Lower leg skin (tissue), 4 donors: Measurements from ENCODE around the gene BRICD5. TPM values are rescaled to one million over a fixed set of nuclear protein-coding genes. Genes with fewer than 3 reads are reported as not detected.

Experiments used
- DNase-seq, 2 donors: peaks; one replicate each; pipeline ENCODE4 v3.0.0-alpha.2; 2019; ENCODE audit warnings: low spot score in 2 of 2
- H3K4me3 ChIP-seq: fragments of 200-600 bp; sonication (generic); 2 replicates; pipeline ENCODE4 v1.5.1; 2017; ENCODE audit warnings: mild to moderate bottlenecking, low read depth; ENCODE audit not compliant: poor library complexity, severe bottlenecking
- POLR2A ChIP-seq, 2 donors: fragments of 450-650 bp; IDR thresholded peaks; one replicate each; pipeline ENCODE4 v1.6.1; 2016 to 2017; ENCODE audit warnings: antibody characterized with exemption in 2 of 2, mild to moderate bottlenecking in 1 of 2, moderate library complexity in 1 of 2
- WGBS, 2 donors: methylation state at CpG; one replicate each; pipeline ENCODE4 v1.1.5; 2018; 5-methylcytosine and 5-hydroxymethylcytosine counted together
- intact Hi-C: fragments of 100-400 bp; cut with DNase I; formaldehyde crosslinking; loops from one replicate; pipeline ENCODE4 v1.15.0; 2023; ENCODE audit warnings: low total_unique reads
- total RNA-seq, 4 donors: library from RNA; depleted of rRNA; stranded (reverse); fragments of >200 nt; gene quantifications; one replicate each; pipeline ENCODE4 v1.1.0, GENCODE V29; 2016
- TF ChIP-seq, protein P1 (sequence below), 3 donors: fragments of 450-650 bp; IDR thresholded peaks; one replicate each; pipeline ENCODE4 v1.5.1; 2016; ENCODE audit warnings: antibody characterized with exemption in 3 of 3, mild to moderate bottlenecking in 3 of 3, moderate library complexity in 2 of 3

The BRICD5 gene
- total RNA-seq, 4 donors from 2014 or later: 2.3 to 6.2 (median 2.5) TPM

DNA sequence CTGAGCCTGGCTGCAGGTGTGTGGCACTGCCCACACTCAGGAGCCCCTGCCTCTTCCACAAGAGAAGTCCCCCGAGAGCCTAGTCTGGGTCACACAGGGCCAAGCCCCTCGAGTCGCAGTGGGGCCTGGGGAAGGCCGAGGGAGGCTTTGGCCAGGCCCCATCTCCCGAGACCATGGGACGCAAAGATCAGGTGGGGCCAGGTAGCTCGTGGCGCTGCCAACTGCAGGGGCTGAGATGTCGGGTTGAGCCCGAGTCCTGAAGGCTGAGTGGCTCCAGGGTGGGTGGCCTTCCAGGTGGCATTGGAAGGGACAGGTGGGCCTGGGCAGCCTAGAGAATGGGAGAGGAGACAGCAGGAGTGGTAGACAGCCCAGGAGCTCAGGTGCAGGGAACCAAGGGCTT, 48.8 kb downstream of the BRICD5 start:
- no peak overlapping the region for H3K4me3 ChIP-seq
- no peak for DNase-seq
- intact Hi-C loops: no loop called here
- WGBS, 2 donors: 57 to 72% methylated on average over 9 to 10 of the region's 10 CpGs
- no peak for TF ChIP-seq POLR2A (IDR thresholded peaks at IDR 0.05)
- TF ChIP-seq, protein P1, sequence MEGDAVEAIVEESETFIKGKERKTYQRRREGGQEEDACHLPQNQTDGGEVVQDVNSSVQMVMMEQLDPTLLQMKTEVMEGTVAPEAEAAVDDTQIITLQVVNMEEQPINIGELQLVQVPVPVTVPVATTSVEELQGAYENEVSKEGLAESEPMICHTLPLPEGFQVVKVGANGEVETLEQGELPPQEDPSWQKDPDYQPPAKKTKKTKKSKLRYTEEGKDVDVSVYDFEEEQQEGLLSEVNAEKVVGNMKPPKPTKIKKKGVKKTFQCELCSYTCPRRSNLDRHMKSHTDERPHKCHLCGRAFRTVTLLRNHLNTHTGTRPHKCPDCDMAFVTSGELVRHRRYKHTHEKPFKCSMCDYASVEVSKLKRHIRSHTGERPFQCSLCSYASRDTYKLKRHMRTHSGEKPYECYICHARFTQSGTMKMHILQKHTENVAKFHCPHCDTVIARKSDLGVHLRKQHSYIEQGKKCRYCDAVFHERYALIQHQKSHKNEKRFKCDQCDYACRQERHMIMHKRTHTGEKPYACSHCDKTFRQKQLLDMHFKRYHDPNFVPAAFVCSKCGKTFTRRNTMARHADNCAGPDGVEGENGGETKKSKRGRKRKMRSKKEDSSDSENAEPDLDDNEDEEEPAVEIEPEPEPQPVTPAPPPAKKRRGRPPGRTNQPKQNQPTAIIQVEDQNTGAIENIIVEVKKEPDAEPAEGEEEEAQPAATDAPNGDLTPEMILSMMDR (IDR thresholded peaks at IDR 0.05): no peak

- intact Hi-C loops: no loop called here
- no peak for TF ChIP-seq POLR2A (IDR thresholded peaks at IDR 0.05)
- TF ChIP-seq, protein P1 (IDR thresholded peaks at IDR 0.05): no peak
- no peak overlapping the region for H3K4me3 ChIP-seq
- 23 to 38% methylated on average over 18 to 19 of the region's 20 CpGs for WGBS, 2 donors
- DNase-seq: peak; percentile 66 to 94
These were observed 49.6 kb downstream of the BRICD5 start for GRCh38 chr16:2160915-2161551.

Other genes starting within 250 kb of the BRICD5 start
- 1,000 to 10,000 TPM; 2,603 to 4,441 (median 3,196) TPM for gene RPS2, start 246.0 kb downstream of the BRICD5 start, total RNA-seq
- gene RNF151, start 244.0 kb downstream of the BRICD5 start, total RNA-seq: not detected
- gene TBL3, start 238.8 kb downstream of the BRICD5 start, total RNA-seq: 100 to 1,000 TPM in 2 of 4 donors, 10 to 100 TPM in 2; 60.8 to 114 (median 83.7) TPM
- 1 to 10 TPM in 1 of 4 donors, under 1 TPM in 1, not detected in 2; 0.23 to 1.2 TPM for gene NOXO1, start 229.4 kb downstream of the BRICD5 start, total RNA-seq
- gene GFER, start 226.7 kb downstream of the BRICD5 start, total RNA-seq: 10 to 100 TPM in 3 of 4 donors, 1 to 10 TPM in 1; 9.7 to 14.4 (median 11.6) TPM
- 1 to 10 TPM in 1 of 4 donors, under 1 TPM in 2, not detected in 1; 0.72 to 1.1 (median 0.78) TPM for gene SYNGR3, start 220.9 kb downstream of the BRICD5 start, total RNA-seq
- 100 to 1,000 TPM in 2 of 4 donors, 10 to 100 TPM in 2; 56.1 to 117 (median 86.5) TPM for gene ZNF598, start 201.0 kb downstream of the BRICD5 start, total RNA-seq
- 1 to 10 TPM in 2 of 4 donors, under 1 TPM in 1, not detected in 1; 0.38 to 3.9 (median 1.6) TPM for gene NPW, start 191.1 kb downstream of the BRICD5 start, total RNA-seq
- 10 to 100 TPM; 11.9 to 30.6 (median 27.3) TPM for gene NHERF2, start 184.0 kb downstream of the BRICD5 start, total RNA-seq
- gene NTHL1, start 163.0 kb downstream of the BRICD5 start, total RNA-seq: 10 to 100 TPM in 3 of 4 donors, 1 to 10 TPM in 1; 5.8 to 29.9 (median 21.5) TPM
- 100 to 1,000 TPM in 1 of 4 donors, 10 to 100 TPM in 3; 56.7 to 130 (median 65.1) TPM for gene TSC2, start 162.9 kb downstream of the BRICD5 start, total RNA-seq
- gene PKD1, start 75.0 kb downstream of the BRICD5 start, total RNA-seq: 100 to 1,000 TPM; 125 to 266 (median 192) TPM
- 1 to 10 TPM in 3 of 4 donors, not detected in 1; 1.6 to 2.9 (median 2.0) TPM for gene RAB26, start 62.2 kb downstream of the BRICD5 start, total RNA-seq
- 10 to 100 TPM; 60.8 to 74.8 (median 68.9) TPM for gene TRAF7, start 55.1 kb downstream of the BRICD5 start, total RNA-seq
- 1 to 10 TPM in 3 of 4 donors, under 1 TPM in 1; 0.71 to 2.2 (median 1.3) TPM for gene CASKIN1, start 14.3 kb downstream of the BRICD5 start, total RNA-seq
- gene MLST8, start 5.4 kb downstream of the BRICD5 start, total RNA-seq: 10 to 100 TPM; 43.8 to 69.4 (median 54.9) TPM
- 10 to 100 TPM in 3 of 4 donors, 1 to 10 TPM in 1; 9.6 to 19.4 (median 12.8) TPM for gene PGP, start 4.0 kb upstream of the BRICD5 start, total RNA-seq
- 10 to 100 TPM; 50.3 to 85.8 (median 57.4) TPM for gene E4F1, start 12.7 kb upstream of the BRICD5 start, total RNA-seq
- 10 to 100 TPM; 39.8 to 93.3 (median 55.0) TPM for gene DNASE1L2, start 25.6 kb upstream of the BRICD5 start, total RNA-seq
- gene ECI1, start 40.7 kb upstream of the BRICD5 start, total RNA-seq: 10 to 100 TPM; 37.1 to 69.9 (median 54.5) TPM
- gene RNPS1, start 57.3 kb upstream of the BRICD5 start, total RNA-seq: 100 to 1,000 TPM; 127 to 132 (median 128) TPM
- 10 to 100 TPM in 1 of 4 donors, 1 to 10 TPM in 3; 5.4 to 10.3 (median 9.5) TPM for gene ABCA3, start 129.9 kb upstream of the BRICD5 start, total RNA-seq
- 10 to 100 TPM in 3 of 4 donors, 1 to 10 TPM in 1; 5.6 to 17.7 (median 11.3) TPM for gene CCNF, start 218.6 kb upstream of the BRICD5 start, total RNA-seq
- 1 to 10 TPM in 3 of 4 donors, under 1 TPM in 1; 0.64 to 1.9 (median 1.8) TPM for gene TEDC2, start 249.2 kb upstream of the BRICD5 start, total RNA-seq